ENCODE results near the gene MTFMT. TPM values are rescaled to one million over a fixed set of nuclear protein-coding genes. Genes with fewer than 3 reads are reported as not detected.
"Not testable (repeated sequence)": the region's sequence is repeated elsewhere in the genome, so short reads cannot be mapped to it uniquely, and the experiment has no call there.

MTFMT gene
- 18.3 and 22.7 TPM in 2 replicates for total RNA-seq (2014; rRNA removed; shearing (Covaris generic))

DNA sequence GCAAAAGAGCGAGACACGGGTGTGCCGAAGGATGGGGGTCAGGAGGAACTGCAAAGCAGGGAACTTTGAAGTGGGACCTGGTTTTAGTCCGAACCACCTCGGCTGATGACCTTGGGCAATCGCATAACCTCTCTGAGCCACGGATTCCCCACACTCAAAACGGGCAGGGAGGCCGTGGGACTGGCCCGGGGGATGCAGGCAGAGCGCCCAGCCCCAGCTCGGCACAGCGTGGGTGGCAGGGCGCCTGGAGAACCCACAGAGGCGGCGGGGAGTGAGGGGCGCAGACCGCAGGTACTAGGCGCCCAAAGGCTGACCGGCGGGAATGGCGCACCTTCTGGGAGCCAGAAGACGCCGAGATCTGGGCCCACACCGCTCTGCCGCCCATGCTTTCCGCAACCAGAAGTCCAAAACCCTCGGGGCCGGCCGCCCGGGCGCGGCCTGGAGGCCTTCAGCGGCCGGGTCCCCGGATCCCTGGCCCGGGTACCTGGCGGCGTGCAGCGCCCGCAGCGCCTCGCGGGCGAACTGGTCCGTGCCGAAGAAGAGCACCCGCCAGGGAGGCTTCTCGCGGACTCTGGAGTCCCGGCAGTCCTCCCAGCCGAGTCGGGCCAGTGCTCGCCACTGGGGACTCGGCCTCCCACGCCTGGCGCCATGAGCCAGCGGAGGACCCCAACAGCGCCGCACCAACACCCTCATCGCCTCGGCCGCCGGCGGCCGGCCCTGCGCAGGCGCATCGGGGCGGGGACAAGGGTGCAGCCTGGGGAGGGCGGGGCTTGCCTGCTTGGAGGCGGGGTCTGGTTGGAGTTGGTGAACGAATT lies at the start of gene MTFMT:
Gene MTFMT (minus strand): TSS at position 719 of the 815 bp plus-strand sequence. CDS start 26 bp downstream, at position 693.
- DNase-seq (ENCODE audit: low spot score), result peak; percentile 52

GRCh38 chr15:65077981-65078352 lies 48.5 kb upstream of the MTFMT start:
- DNase-seq (ENCODE audit: low spot score), result no peak

DNA sequence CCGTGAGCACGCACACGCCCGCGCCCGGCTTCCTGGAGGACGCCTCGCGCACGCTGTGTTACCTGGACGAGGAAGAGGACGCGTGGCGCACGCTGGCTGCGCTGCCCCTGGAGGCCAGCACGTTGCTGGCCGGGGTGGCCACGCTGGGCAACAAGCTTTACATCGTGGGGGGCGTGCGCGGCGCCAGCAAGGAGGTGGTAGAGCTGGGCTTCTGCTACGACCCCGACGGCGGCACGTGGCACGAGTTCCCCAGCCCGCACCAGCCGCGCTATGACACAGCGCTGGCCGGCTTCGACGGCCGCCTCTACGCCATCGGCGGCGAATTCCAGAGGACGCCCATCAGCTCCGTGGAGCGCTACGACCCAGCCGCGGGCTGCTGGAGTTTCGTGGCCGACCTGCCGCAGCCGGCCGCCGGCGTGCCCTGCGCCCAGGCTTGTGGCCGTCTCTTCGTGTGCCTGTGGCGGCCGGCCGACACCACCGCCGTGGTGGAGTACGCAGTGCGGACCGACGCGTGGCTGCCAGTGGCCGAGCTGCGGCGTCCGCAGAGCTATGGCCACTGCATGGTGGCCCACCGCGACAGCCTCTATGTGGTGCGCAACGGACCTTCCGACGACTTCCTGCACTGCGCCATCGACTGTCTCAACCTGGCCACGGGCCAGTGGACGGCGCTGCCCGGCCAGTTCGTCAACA lies 48.0 kb upstream of the MTFMT start:
- DNase-seq (ENCODE audit: low spot score), result no peak

GRCh38 chr15:65076486-65077290 lies 47.2 kb upstream of the MTFMT start, which contains the start of gene KBTBD13:
TSS of gene KBTBD13 (plus strand) at chr15:65076746. CDS start at chr15:65076816, 70 bp downstream.
- DNase-seq (ENCODE audit: low spot score), result no peak

DNA sequence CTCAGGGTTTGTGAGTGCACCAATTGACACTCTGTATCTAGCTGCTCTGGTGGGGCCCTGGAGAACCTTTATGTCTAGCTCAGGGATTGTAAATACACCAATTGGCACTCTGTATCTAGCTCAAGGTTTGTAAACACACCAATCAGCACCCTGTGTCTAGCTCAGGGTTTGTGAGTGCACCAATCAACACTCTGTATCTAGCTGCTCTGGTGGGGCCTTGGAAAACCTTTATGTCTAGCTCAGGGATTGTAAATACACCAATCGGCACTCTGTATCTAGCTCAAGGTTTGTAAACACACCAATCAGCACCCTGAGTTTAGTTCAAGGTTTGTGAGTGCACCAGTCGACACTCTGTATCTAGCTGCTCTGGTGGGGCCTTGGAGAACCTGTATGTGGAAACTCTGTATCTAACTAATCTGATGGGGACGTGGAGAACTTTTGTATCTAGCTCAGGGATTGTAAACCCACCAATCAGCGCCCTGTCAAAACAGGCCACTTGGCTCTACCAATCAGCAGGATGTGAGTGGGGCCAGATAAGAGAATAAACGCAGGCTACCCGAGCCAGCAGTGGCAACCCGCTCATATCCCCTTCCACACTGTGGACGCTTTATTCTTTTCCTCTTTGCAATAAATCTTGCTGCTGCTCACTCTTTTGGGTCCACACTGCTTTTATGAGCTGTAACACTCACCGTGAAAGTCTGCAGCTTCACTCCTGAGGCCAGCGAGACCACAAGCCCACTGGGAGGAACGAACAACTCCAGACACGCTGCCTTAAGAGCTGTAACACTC lies 46.4 kb upstream of the MTFMT start:
- not testable (repeated sequence) for DNase-seq (ENCODE audit: low spot score)

DNA sequence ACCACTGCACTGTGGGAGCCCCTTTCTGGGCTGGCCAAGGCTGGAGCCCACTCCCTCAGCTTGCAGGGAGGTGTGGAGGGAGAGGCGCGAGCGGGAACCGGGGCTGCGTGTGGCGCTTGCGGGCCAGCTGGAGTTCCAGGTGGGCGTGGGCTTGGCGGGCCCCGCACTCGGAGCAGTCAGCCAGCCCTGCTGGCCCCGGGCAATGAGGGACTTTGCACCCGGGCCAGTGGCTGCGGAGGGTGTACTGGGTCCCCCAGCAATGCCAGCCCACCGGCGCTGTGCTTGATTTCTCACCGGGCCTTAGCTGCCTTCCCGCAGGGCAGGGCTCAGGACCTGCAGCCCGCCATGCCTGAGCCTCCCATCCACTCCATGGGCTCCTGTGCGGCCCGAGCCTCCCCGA lies 45.5 kb upstream of the MTFMT start:
- DNase-seq (ENCODE audit: low spot score), result not testable (repeated sequence)

DNA sequence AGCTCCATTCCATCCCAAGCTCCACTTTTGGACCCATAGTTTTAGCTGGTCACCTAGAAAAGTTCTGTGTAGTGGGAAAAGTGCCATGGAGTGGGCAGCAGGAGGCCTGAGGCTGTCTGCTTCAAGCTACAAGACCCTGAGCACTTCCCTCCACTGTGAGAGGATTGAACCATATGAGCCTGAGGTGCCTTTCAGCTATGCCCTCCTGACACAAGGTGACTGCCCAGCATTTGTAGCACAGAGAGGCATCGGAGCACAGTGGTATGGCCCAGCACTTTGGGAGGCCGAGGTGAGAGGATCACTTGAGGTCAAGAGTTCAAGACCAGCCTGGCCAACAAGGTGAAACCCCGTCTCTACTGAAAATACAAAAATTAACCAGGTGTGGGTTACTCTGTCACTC lies 43.2 kb upstream of the MTFMT start:
- no peak for DNase-seq (ENCODE audit: low spot score)

GRCh38 chr15:65072027-65072426 lies 42.6 kb upstream of the MTFMT start:
- DNase-seq (ENCODE audit: low spot score), result no peak

- no peak for DNase-seq (ENCODE audit: low spot score)
Measured at GRCh38 chr15:65071381-65071811, 42.0 kb upstream of the MTFMT start.

DNA sequence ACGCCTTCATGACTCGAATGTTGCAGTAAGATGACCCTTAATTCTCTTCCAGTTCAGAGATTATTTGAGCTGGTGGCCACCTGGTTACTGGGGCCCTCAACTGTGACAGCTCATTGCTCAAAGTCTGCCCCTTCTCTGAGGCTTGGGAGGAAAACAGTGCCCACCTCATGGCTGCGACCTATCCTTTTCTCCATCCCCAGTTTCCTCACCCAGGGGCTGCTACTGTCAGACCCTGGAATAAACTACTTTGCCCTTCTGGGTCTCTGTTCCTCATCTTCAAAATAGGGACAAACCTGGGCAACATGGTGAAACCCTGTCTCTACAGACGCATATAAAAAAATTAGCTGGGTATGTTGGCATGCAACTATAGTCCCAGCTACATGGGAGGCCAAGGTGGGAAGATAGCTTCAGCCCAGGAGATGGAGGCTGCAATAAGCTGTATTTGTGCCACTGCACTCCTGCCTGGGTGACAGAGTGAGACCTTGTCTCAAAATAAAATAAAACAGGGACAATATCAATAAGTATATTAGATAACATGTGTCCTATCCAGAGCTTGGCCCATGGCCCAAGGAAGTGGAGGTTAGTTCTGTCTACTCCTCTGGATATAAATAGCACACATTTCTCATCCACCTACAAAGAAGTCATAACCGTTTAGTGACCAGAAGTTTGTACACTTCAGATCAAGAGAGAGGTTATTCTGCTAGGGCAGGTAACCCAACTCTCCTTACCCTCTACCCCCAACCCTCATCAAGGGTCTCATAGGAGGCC lies 40.5 kb upstream of the MTFMT start:
- no peak for DNase-seq (ENCODE audit: low spot score)

- peak; percentile 85 for DNase-seq (ENCODE audit: low spot score)
Measured at GRCh38 chr15:65069179-65069578, 39.7 kb upstream of the MTFMT start.

DNA sequence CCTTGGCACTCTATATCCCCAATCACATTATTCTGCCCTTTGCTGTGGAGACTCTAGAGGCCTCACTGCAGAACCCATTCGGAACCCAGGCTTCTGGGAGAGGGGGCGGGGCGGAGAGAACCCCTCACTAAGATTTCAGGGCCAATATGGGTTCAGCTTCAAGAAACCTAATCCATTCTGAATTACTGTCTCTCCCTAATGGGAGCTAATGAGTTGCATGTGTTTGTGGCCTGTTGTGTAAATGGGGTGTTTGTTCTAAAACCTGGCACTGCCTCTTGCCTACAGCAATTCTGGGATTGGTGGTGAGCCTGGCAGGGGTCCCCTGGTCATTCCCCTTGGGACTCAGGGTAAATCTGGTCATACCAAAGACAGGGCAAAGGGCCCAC lies 39.0 kb upstream of the MTFMT start:
- DNase-seq (ENCODE audit: low spot score), result no peak

DNA sequence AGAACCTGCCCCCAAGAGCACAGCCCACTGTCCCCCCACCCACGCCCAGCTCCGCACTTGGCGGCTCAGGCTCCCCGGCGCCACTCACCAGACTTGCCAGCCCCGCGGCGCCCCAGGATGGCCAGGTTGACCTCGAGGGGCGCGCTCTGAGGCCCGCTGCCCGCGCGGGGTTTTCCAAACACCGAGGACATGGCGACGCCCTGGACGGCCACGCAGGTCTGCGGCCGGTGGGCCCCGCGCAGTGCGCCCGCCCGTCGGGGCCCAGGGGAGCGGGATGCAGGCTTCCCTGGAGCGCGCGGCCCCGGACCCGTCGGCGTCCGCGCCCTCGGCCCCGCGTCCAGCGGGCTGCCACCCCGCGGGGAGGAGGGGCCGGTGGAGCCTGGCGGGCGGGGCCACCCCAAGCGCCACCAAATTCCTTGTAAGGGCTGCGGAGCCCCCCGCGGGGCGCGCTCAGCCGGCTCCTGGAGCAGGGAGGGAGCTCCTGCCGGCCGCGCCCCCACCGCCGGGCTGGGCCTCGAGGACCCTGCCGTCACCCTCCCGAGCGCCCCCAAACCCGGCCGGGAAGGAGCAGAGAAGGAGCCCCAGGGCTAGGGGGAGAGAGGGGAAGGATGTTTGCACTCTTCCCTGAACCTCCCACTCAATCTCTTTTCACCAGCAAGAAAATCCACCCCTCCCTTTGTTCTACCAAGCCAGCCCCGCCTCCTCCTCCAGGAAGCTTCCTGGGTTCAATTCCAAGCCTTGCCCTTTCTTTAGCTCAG lies 38.4 kb upstream of the MTFMT start, which contains the start of gene RASL12:
Gene RASL12 (minus strand): TSS at position 347 of the 758 bp plus-strand sequence. CDS start 156 bp downstream, at position 191.
- no peak for DNase-seq (ENCODE audit: low spot score)

DNA sequence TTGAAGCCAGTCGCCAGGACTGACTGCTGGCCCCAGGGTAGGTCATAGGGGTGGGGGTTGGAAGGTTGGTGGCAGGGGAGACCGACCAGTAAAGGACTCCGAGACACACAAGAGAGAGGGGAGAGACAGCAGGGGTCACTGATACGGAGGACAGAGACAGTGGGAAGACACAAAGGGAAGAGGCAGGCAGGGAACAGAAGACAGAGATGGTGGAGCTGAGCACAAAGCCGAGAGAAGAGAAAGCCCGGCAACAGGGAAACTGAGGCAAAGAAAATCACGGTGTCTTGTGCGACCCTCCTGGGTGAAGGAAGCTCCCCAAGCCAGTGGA lies 37.8 kb upstream of the MTFMT start:
- DNase-seq (ENCODE audit: low spot score), result no peak

GRCh38 chr15:65066635-65067316 lies 37.3 kb upstream of the MTFMT start:
- no peak for DNase-seq (ENCODE audit: low spot score)

- no peak for DNase-seq (ENCODE audit: low spot score)
Measured at GRCh38 chr15:65066001-65066634, 36.7 kb upstream of the MTFMT start.

DNA sequence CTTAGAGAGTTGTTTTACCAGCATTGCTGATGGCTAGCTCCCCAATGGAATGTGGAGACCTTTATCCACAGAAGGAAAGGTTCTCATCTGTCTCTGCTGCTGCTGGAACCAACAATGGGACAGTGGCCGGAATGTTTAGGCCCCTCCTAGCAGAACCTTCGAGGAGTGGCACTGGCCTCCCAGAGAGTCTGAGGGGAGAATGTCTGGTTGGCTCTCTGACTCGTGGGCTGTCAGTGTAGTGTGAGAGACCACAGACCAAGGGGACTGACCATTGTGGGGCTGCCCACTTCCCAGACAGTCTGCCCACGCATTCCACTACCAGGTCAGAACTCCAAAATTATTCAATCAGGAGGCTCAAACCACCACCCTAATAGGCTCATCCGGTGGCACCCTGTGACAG lies 33.3 kb upstream of the MTFMT start:
- no peak for DNase-seq (ENCODE audit: low spot score)

DNA sequence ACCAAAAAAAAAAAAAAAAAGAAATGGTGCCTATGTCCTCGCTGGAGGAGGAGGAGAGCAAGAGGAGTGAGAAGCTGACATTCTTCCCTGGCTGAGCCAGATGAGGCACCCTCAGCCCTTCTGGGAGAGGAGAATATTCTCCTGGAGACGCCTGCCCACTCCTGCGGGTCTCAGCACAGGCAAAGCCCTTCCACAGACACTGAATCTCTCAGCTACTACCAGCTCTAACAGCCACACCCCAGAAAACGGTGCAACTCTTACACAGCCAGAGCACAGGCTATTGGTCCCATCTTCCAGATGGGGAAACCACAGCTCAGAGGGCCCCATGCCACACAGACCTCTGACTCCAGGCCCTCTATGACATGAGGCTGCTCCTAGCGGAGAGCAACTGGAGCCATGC lies 32.6 kb upstream of the MTFMT start:
- DNase-seq (ENCODE audit: low spot score), result no peak
